Heart left ventricle (tissue), 13 donors: ENCODE measurements around the gene ST3GAL2.

Source experiments
- POLR2A ChIP-seq, 2 donors: fragments of 450-650 bp; IDR thresholded peaks; one replicate each; pipeline ENCODE4 v1.6.1; 2017; ENCODE audit warnings: antibody characterized with exemption in 2 of 2, mild to moderate bottlenecking in 2 of 2, moderate library complexity in 2 of 2
- TF ChIP-seq, protein P1 (sequence below), 12 donors: fragments of 200-600 bp; sonication (generic) in 4 of 12; IDR thresholded peaks; one replicate each; pipeline versions ENCODE4 v1.5.0 to v1.8.0; 2018 to 2022; ENCODE audit warnings: antibody characterized with exemption in 12 of 12, mild to moderate bottlenecking in 5 of 12
- donor health status: ischemic (EF 13 %, LVEDD 7.1; RV severe dilation, severe dysfunction).
- donor health status: DM: no; HTN: yes; CAD: no.
- donor health status: DM: no; HTN: no; CAD: no.
- donor health status: ischemic (EF 25% LVEDD 6.9; RV normal size, moderate dysfunction).
- donor health status: ischemic (EF 25% LVEDD 5.7; RV mildly dilated, moderate dysfunction).
- donor health status: ischemic (EF 35%, LVEDD 5.7; RV mildly dilated, moderate dysfunction).
- donor health status: nonischemic (EF 11% LVEDD 7.7; RV severe dilation, severe dysfunction).
- donor health status: DM: yes; HTN: yes; CAD: no.
- donor health status: PGD.
- donor health status: ischemic (EF 29% LVEDD 5.4; RV normal size, mild dysfunction).
- donor health status: nonischemic (EF 23%, LVEDD 6.1; RV moderate dilation, normal function).

- TF ChIP-seq POLR2A (IDR thresholded peaks at IDR 0.05) = no peak
- TF ChIP-seq, protein P1, sequence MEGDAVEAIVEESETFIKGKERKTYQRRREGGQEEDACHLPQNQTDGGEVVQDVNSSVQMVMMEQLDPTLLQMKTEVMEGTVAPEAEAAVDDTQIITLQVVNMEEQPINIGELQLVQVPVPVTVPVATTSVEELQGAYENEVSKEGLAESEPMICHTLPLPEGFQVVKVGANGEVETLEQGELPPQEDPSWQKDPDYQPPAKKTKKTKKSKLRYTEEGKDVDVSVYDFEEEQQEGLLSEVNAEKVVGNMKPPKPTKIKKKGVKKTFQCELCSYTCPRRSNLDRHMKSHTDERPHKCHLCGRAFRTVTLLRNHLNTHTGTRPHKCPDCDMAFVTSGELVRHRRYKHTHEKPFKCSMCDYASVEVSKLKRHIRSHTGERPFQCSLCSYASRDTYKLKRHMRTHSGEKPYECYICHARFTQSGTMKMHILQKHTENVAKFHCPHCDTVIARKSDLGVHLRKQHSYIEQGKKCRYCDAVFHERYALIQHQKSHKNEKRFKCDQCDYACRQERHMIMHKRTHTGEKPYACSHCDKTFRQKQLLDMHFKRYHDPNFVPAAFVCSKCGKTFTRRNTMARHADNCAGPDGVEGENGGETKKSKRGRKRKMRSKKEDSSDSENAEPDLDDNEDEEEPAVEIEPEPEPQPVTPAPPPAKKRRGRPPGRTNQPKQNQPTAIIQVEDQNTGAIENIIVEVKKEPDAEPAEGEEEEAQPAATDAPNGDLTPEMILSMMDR (IDR thresholded peaks at IDR 0.05) = no peak
These were observed 50.8 kb downstream of the ST3GAL2 start for GRCh38 chr16:70388006-70388680.
